HEK293 (cell line): ENCODE data around the gene HOXB8.
A peak's percentile ranks its signal among the peaks of the same experiment; 100 is the strongest.

Source experiments
- BCL11A ChIP-seq: fragments of 450-650 bp; formaldehyde crosslinking; IDR thresholded peaks from 2 replicates; pipeline ENCODE4 v1.5.1; 2016; ENCODE audit warnings: low read depth, missing biosample characterization, missing genetic modification characterization
- BCL11B ChIP-seq: fragments of 450-650 bp; formaldehyde crosslinking; IDR thresholded peaks from 2 replicates; pipeline ENCODE4 v1.5.1; 2016; ENCODE audit warnings: low read depth, missing biosample characterization, missing genetic modification characterization
- FEZF1 ChIP-seq: fragments of 450-650 bp; formaldehyde crosslinking; IDR thresholded peaks from 2 replicates; pipeline ENCODE4 v1.5.1; 2016; ENCODE audit warnings: missing biosample characterization, missing genetic modification characterization
- GFI1B ChIP-seq: fragments of 450-650 bp; formaldehyde crosslinking; IDR thresholded peaks from 2 replicates; pipeline ENCODE4 v1.5.1; 2016; ENCODE audit warnings: missing biosample characterization, missing genetic modification characterization
- GLI4 ChIP-seq: fragments of 450-650 bp; formaldehyde crosslinking; IDR thresholded peaks from 2 replicates; pipeline ENCODE4 v1.5.1; 2016; ENCODE audit warnings: missing biosample characterization, missing genetic modification characterization
- KLF10 ChIP-seq: fragments of 450-650 bp; IDR thresholded peaks from 2 replicates; pipeline ENCODE4 v1.5.1; 2018; ENCODE audit warnings: missing biosample characterization, mild to moderate bottlenecking, missing genetic modification characterization
- MYNN ChIP-seq: fragments of 450-650 bp; formaldehyde crosslinking; IDR thresholded peaks from 2 replicates; pipeline ENCODE4 v1.5.1; 2016; ENCODE audit warnings: missing biosample characterization, missing genetic modification characterization, borderline replicate concordance
- PRDM1 ChIP-seq: fragments of 450-650 bp; formaldehyde crosslinking; IDR thresholded peaks from 2 replicates; pipeline ENCODE4; 2016; ENCODE audit warnings: missing biosample characterization, missing genetic modification characterization
- SETDB1 ChIP-seq: IDR thresholded peaks from one replicate; pipeline ENCODE4 v1.6.1; 2017; ENCODE audit warnings: mild to moderate bottlenecking, low read length, moderate library complexity, mixed read lengths; ENCODE audit not compliant: insufficient read length
- YY1 ChIP-seq: fragments of 450-650 bp; formaldehyde crosslinking; IDR thresholded peaks from 2 replicates; pipeline ENCODE4 v1.5.1; 2018; ENCODE audit warnings: missing biosample characterization, missing genetic modification characterization
- ZBTB8A ChIP-seq: fragments of 450-650 bp; formaldehyde crosslinking; IDR thresholded peaks from 2 replicates; pipeline ENCODE4 v1.5.1; 2016; ENCODE audit warnings: missing biosample characterization, missing genetic modification characterization
- ZFP69B ChIP-seq: fragments of 450-650 bp; formaldehyde crosslinking; IDR thresholded peaks from 2 replicates; pipeline ENCODE4 v1.5.1; 2016; ENCODE audit warnings: missing biosample characterization, missing genetic modification characterization
- ZIC2 ChIP-seq: fragments of 450-650 bp; formaldehyde crosslinking; IDR thresholded peaks from 2 replicates; pipeline ENCODE4 v1.5.1; 2016; ENCODE audit warnings: missing biosample characterization, missing genetic modification characterization
- ZNF112 ChIP-seq: fragments of 450-650 bp; formaldehyde crosslinking; IDR thresholded peaks from 2 replicates; pipeline ENCODE4 v1.5.0; 2017; ENCODE audit warnings: missing biosample characterization, missing genetic modification characterization
- ZNF169 ChIP-seq: fragments of 450-650 bp; formaldehyde crosslinking; IDR thresholded peaks from 2 replicates; pipeline ENCODE4 v1.5.1; 2016; ENCODE audit warnings: missing biosample characterization, missing genetic modification characterization
- ZNF19 ChIP-seq: fragments of 450-650 bp; formaldehyde crosslinking; IDR thresholded peaks from 2 replicates; pipeline ENCODE4; 2016; ENCODE audit warnings: missing biosample characterization, missing genetic modification characterization, low read depth
- ZNF2 ChIP-seq: fragments of 450-650 bp; formaldehyde crosslinking; IDR thresholded peaks from 2 replicates; pipeline ENCODE4 v1.5.1; 2016; ENCODE audit warnings: missing biosample characterization, missing genetic modification characterization
- ZNF266 ChIP-seq: fragments of 450-650 bp; formaldehyde crosslinking; IDR thresholded peaks from 2 replicates; pipeline ENCODE4 v1.5.1; 2016; ENCODE audit warnings: missing biosample characterization, missing genetic modification characterization, low read depth
- ZNF302 ChIP-seq: fragments of 450-650 bp; formaldehyde crosslinking; IDR thresholded peaks from 2 replicates; pipeline ENCODE4 v1.5.1; 2016; ENCODE audit warnings: missing biosample characterization, missing genetic modification characterization, low read depth
- ZNF350 ChIP-seq: fragments of 450-650 bp; formaldehyde crosslinking; IDR thresholded peaks from 2 replicates; pipeline ENCODE4 v1.5.0; 2017; ENCODE audit warnings: missing biosample characterization, mild to moderate bottlenecking, missing genetic modification characterization
- ZNF561 ChIP-seq: fragments of 450-650 bp; IDR thresholded peaks from 2 replicates; pipeline ENCODE4 v1.5.1; 2018; ENCODE audit warnings: missing biosample characterization, missing genetic modification characterization, borderline replicate concordance
- ZNF624 ChIP-seq: fragments of 450-650 bp; formaldehyde crosslinking; IDR thresholded peaks from 2 replicates; pipeline ENCODE4 v1.5.1; 2017; ENCODE audit warnings: missing biosample characterization, missing genetic modification characterization
- ZNF792 ChIP-seq: fragments of 450-650 bp; formaldehyde crosslinking; IDR thresholded peaks from 2 replicates; pipeline ENCODE4 v1.5.1; 2016; ENCODE audit warnings: missing biosample characterization, missing genetic modification characterization
- ZSCAN23 ChIP-seq: fragments of 450-650 bp; formaldehyde crosslinking; IDR thresholded peaks from 2 replicates; pipeline ENCODE4 v1.5.1; 2016; ENCODE audit warnings: missing biosample characterization, missing genetic modification characterization
- TF ChIP-seq, protein P1 (sequence below): fragments of 450-650 bp; formaldehyde crosslinking; IDR thresholded peaks from 2 replicates; pipeline ENCODE4 v1.5.1; 2016; ENCODE audit warnings: missing biosample characterization, missing genetic modification characterization, low read depth
- TF ChIP-seq, protein P2 (sequence below): fragments of 450-650 bp; formaldehyde crosslinking; IDR thresholded peaks from 2 replicates; pipeline ENCODE4 v1.5.1; 2016; ENCODE audit warnings: missing biosample characterization, missing genetic modification characterization, borderline replicate concordance
- TF ChIP-seq, protein P3 (sequence below): fragments of 450-650 bp; IDR thresholded peaks from 2 replicates; pipeline ENCODE4 v1.5.1; 2018; ENCODE audit warnings: missing biosample characterization, missing genetic modification characterization
- TF ChIP-seq, protein P4 (sequence below): IDR thresholded peaks from 2 replicates; pipeline ENCODE4 v1.6.1; 2011; ENCODE audit warnings: mild to moderate bottlenecking, low read depth, low read length, borderline replicate concordance

HOXB8 gene

DNA sequence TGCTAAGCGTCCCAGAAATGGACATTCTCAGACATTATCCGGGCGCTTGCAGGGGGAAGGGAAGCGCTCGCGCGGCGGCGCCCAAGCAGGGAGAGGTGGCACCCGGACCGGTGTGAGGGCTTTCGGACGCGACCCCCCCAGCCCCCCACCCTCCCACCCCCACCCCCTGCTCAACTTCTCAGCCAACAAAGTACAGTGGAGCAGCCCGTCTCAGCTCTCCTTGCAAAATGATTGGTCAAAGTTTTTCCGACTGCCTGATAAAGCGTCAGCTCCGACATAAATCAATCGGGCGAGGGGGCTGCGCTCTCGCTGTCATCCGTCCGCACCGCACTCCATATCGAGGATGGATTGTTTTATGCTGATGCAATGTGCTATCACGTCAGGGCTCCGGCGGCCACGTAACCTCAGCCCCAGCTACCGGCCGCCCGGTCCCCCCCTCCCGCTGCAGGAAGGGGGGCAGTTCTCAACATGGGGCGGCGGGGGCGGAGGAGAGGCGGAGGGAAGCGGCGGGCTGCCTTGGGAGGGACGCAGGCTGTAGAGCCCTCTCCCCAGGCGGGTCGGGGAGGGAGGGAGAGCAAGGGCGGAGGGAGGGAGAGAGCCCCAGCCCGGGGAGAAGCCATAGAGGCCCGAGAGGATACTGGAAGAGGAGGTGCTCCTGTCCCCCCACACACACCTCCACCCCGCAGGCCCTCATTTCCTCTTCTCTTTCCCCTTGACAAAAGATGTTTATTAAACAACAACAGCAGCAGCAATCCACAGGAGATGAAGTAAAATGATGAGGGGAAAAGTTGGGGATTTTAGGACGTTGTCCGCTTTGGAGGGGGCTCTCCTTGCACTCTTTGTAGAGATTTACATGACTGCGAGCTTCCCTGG lies 11.4 kb upstream of the HOXB8 start, which contains the start of gene HOXB9 (continued):
- peak; percentile 68; the same call in 1 of the 2 replicates for TF ChIP-seq ZFP69B
- TF ChIP-seq BCL11B: peak; percentile 89
- TF ChIP-seq ZNF624 (tag by site-specific recombination): no peak
- TF ChIP-seq ZNF302 (tag by site-specific recombination): no peak
- TF ChIP-seq ZNF169 (tag by site-specific recombination): no peak
- peak; percentile 91 for TF ChIP-seq KLF10 (tag by site-specific recombination)
- no peak for TF ChIP-seq MYNN (tag by site-specific recombination)
- peak; percentile 41; the same call in 1 of the 2 replicates for TF ChIP-seq ZSCAN23 (tag by site-specific recombination)
- TF ChIP-seq PRDM1 (tag by site-specific recombination): no peak
- TF ChIP-seq FEZF1: peak; percentile 80
- TF ChIP-seq SETDB1: no peak
- TF ChIP-seq, protein P1, sequence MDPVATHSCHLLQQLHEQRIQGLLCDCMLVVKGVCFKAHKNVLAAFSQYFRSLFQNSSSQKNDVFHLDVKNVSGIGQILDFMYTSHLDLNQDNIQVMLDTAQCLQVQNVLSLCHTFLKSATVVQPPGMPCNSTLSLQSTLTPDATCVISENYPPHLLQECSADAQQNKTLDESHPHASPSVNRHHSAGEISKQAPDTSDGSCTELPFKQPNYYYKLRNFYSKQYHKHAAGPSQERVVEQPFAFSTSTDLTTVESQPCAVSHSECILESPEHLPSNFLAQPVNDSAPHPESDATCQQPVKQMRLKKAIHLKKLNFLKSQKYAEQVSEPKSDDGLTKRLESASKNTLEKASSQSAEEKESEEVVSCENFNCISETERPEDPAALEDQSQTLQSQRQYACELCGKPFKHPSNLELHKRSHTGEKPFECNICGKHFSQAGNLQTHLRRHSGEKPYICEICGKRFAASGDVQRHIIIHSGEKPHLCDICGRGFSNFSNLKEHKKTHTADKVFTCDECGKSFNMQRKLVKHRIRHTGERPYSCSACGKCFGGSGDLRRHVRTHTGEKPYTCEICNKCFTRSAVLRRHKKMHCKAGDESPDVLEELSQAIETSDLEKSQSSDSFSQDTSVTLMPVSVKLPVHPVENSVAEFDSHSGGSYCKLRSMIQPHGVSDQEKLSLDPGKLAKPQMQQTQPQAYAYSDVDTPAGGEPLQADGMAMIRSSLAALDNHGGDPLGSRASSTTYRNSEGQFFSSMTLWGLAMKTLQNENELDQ (tag by site-specific recombination): no peak
- TF ChIP-seq ZNF112 (tag by site-specific recombination): no peak
- TF ChIP-seq, protein P2, sequence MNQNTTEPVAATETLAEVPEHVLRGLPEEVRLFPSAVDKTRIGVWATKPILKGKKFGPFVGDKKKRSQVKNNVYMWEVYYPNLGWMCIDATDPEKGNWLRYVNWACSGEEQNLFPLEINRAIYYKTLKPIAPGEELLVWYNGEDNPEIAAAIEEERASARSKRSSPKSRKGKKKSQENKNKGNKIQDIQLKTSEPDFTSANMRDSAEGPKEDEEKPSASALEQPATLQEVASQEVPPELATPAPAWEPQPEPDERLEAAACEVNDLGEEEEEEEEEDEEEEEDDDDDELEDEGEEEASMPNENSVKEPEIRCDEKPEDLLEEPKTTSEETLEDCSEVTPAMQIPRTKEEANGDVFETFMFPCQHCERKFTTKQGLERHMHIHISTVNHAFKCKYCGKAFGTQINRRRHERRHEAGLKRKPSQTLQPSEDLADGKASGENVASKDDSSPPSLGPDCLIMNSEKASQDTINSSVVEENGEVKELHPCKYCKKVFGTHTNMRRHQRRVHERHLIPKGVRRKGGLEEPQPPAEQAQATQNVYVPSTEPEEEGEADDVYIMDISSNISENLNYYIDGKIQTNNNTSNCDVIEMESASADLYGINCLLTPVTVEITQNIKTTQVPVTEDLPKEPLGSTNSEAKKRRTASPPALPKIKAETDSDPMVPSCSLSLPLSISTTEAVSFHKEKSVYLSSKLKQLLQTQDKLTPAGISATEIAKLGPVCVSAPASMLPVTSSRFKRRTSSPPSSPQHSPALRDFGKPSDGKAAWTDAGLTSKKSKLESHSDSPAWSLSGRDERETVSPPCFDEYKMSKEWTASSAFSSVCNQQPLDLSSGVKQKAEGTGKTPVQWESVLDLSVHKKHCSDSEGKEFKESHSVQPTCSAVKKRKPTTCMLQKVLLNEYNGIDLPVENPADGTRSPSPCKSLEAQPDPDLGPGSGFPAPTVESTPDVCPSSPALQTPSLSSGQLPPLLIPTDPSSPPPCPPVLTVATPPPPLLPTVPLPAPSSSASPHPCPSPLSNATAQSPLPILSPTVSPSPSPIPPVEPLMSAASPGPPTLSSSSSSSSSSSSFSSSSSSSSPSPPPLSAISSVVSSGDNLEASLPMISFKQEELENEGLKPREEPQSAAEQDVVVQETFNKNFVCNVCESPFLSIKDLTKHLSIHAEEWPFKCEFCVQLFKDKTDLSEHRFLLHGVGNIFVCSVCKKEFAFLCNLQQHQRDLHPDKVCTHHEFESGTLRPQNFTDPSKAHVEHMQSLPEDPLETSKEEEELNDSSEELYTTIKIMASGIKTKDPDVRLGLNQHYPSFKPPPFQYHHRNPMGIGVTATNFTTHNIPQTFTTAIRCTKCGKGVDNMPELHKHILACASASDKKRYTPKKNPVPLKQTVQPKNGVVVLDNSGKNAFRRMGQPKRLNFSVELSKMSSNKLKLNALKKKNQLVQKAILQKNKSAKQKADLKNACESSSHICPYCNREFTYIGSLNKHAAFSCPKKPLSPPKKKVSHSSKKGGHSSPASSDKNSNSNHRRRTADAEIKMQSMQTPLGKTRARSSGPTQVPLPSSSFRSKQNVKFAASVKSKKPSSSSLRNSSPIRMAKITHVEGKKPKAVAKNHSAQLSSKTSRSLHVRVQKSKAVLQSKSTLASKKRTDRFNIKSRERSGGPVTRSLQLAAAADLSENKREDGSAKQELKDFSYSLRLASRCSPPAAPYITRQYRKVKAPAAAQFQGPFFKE (tag by site-specific recombination): no peak
- TF ChIP-seq ZNF792 (tag by site-specific recombination): no peak
- peak; percentile 24; the same call in 1 of the 2 replicates for TF ChIP-seq ZNF2 (tag by site-specific recombination)
- no peak for TF ChIP-seq ZNF266 (tag by site-specific recombination)
- TF ChIP-seq ZNF561 (tag by site-specific recombination): peak; percentile 88
- TF ChIP-seq ZNF19 (tag by site-specific recombination): no peak
- peak; percentile 94 for TF ChIP-seq ZIC2 (tag by site-specific recombination)
- no peak; the same call in 1 of the 2 replicates for TF ChIP-seq YY1 (tag by site-specific recombination)
- peak; percentile 96 for TF ChIP-seq ZBTB8A (tag by site-specific recombination)
- TF ChIP-seq GFI1B (tag by site-specific recombination): no peak
- TF ChIP-seq, protein P3, sequence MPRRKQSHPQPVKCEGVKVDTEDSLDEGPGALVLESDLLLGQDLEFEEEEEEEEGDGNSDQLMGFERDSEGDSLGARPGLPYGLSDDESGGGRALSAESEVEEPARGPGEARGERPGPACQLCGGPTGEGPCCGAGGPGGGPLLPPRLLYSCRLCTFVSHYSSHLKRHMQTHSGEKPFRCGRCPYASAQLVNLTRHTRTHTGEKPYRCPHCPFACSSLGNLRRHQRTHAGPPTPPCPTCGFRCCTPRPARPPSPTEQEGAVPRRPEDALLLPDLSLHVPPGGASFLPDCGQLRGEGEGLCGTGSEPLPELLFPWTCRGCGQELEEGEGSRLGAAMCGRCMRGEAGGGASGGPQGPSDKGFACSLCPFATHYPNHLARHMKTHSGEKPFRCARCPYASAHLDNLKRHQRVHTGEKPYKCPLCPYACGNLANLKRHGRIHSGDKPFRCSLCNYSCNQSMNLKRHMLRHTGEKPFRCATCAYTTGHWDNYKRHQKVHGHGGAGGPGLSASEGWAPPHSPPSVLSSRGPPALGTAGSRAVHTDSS (tag by site-specific recombination): peak; percentile 59; the same call in 1 of the 2 replicates
- peak; percentile 98 for TF ChIP-seq BCL11A (tag by site-specific recombination)
- TF ChIP-seq GLI4 (tag by site-specific recombination): no peak
- TF ChIP-seq, protein P4, sequence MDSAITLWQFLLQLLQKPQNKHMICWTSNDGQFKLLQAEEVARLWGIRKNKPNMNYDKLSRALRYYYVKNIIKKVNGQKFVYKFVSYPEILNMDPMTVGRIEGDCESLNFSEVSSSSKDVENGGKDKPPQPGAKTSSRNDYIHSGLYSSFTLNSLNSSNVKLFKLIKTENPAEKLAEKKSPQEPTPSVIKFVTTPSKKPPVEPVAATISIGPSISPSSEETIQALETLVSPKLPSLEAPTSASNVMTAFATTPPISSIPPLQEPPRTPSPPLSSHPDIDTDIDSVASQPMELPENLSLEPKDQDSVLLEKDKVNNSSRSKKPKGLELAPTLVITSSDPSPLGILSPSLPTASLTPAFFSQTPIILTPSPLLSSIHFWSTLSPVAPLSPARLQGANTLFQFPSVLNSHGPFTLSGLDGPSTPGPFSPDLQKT: no peak
- TF ChIP-seq ZNF350: no peak
